Measurements from ENCODE around the gene SGCE.

DNA sequence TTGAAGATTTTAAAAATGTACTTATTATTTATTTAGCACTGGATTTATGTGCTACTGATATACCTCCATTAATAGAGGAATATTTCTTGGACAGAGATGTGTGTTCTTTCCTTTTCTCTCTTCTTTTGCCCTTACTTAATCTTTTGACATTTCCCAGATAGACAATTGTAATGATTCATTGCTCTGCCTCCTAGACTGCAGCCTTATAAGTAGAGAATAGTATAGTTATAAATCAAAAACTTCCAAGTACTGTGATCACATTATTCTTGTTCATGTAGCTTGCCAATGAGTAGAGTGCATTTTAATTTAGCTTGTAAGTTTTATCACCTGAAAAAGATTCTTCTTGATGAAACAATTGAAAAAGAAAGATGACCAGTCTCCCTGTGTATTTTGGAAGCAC, 98.7 kb downstream of the SGCE start:
- TF ChIP-seq, protein P1, sequence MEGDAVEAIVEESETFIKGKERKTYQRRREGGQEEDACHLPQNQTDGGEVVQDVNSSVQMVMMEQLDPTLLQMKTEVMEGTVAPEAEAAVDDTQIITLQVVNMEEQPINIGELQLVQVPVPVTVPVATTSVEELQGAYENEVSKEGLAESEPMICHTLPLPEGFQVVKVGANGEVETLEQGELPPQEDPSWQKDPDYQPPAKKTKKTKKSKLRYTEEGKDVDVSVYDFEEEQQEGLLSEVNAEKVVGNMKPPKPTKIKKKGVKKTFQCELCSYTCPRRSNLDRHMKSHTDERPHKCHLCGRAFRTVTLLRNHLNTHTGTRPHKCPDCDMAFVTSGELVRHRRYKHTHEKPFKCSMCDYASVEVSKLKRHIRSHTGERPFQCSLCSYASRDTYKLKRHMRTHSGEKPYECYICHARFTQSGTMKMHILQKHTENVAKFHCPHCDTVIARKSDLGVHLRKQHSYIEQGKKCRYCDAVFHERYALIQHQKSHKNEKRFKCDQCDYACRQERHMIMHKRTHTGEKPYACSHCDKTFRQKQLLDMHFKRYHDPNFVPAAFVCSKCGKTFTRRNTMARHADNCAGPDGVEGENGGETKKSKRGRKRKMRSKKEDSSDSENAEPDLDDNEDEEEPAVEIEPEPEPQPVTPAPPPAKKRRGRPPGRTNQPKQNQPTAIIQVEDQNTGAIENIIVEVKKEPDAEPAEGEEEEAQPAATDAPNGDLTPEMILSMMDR (conservative IDR thresholded peaks at IDR 0.05; ENCODE audit: low read length) = no peak
- TF ChIP-seq EZH2phosphoT487 (IDR thresholded peaks at IDR 0.05; ENCODE audit: borderline replicate concordance) = no peak

All from Loucy (cell line).